Upper lobe of right lung (tissue), 1 donor: Measurements from ENCODE around the gene NEK10. TPM values are rescaled to one million over a fixed set of nuclear protein-coding genes. Genes with fewer than 3 reads are reported as not detected.
A peak's percentile ranks its signal among the peaks of the same experiment; 100 is the strongest.

Experiments used
- ATAC-seq: fragments of 200-7000 bp; cut with Tn5 transposase; one replicate; pipeline ENCODE4 v1.9.1; 2020; ENCODE audit warnings: mild to moderate bottlenecking, moderate library complexity
- DNase-seq: peaks from one replicate; pipeline ENCODE4 v3.0.0-alpha.2; 2020
- H3K27ac ChIP-seq: fragments of 200-600 bp; one replicate; pipeline ENCODE4 v1.8.0; 2022
- H3K27me3 ChIP-seq: fragments of 200-600 bp; one replicate; pipeline ENCODE4 v1.8.0; 2022; ENCODE audit warnings: mild to moderate bottlenecking
- H3K36me3 ChIP-seq: fragments of 200-600 bp; one replicate; pipeline ENCODE4 v1.8.0; 2022
- H3K4me1 ChIP-seq: fragments of 200-600 bp; one replicate; pipeline ENCODE4 v1.8.0; 2022
- H3K4me3 ChIP-seq: fragments of 200-600 bp; one replicate; pipeline ENCODE4 v1.8.0; 2022; ENCODE audit warnings: mild to moderate bottlenecking
- H3K9me3 ChIP-seq: fragments of 200-600 bp; one replicate; pipeline ENCODE4 v1.8.0; 2022
- CTCF ChIP-seq: fragments of 200-600 bp; IDR thresholded peaks from one replicate; pipeline ENCODE4 v1.8.0; 2022; ENCODE audit warnings: antibody characterized with exemption
- intact Hi-C: fragments of 100-400 bp; cut with DNase I; formaldehyde crosslinking; loops from one replicate; pipeline ENCODE4 v1.11.0; 2022
- total RNA-seq: library from RNA; stranded (reverse); fragmentation: NEBNext Ultra II Directional; extraction: Animal tissue kit (Norgen Biotek cat#: 25700); gene quantifications from one replicate; pipeline ENCODE4 v1.2.1, GENCODE V29; 2021
- donor health status: DM: no; HTN: yes; CAD: no; lungs with severe emphysema.

Gene NEK10
- total RNA-seq, 1 donor from 2014 or later = 0.49 TPM

DNA sequence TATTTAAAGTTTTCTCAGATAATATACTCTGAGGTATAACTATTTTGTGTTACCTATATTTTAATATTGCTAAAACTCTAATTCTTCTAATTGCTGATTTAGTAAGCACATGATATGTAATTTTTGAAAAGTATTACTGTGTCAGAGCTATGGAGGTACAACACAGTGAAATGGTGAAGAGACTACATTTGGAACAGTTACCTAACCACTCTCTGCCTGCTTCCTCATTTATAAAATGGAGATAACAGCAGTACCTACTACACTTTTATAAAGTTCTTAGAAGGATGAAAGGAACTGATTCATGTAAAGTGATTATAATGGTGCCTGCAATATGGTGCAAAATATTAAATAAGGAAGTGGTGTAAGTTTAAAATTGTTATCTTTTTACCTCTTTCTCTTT lies 16.3 kb upstream of the NEK10 start:
- Histone ChIP-seq H3K4me1 (no peaks in the 10 kb centered on the region), H3K4me3 (no peak overlapping the region), H3K36me3 (peaks cover 10% of the 10 kb centered on the region), H3K9me3 (no peaks in the 10 kb centered on the region), H3K27ac (no peak overlapping the region), H3K27me3 (no peaks in the 10 kb centered on the region)
- no peak for TF ChIP-seq CTCF
- intact Hi-C loops = no loop called here
- ATAC-seq (no peak), DNase-seq (no peak)

DNA sequence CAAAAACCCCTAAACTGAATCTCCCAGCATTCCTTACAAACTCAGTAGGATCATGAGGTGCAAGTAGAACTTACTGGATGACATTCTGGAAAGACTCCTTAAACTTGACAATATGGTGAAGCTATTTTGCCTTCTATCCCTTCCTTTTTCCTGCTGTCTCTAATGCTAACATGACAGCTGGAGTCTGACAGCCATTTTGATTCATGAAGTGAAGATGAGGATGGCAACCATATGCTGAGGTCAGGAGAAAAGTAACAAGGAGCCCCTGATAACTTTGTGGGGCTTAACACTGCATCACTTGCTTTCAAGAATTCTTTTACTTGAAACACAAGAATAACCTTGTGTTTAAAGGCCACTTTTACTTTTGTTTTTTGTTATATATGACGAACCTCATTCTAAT lies 15.0 kb upstream of the NEK10 start:
- peaks cover 10% of the 10 kb centered on the region for H3K36me3 ChIP-seq
- no peaks in the 10 kb centered on the region for H3K9me3 ChIP-seq
- H3K27me3 ChIP-seq = no peaks in the 10 kb centered on the region
- H3K4me1 ChIP-seq = no peaks in the 10 kb centered on the region
- intact Hi-C loops = no loop called here
- no peak for TF ChIP-seq CTCF
- no peak overlapping the region for H3K27ac ChIP-seq
- no peak for ATAC-seq
- DNase-seq = no peak
- no peak overlapping the region for H3K4me3 ChIP-seq

DNA sequence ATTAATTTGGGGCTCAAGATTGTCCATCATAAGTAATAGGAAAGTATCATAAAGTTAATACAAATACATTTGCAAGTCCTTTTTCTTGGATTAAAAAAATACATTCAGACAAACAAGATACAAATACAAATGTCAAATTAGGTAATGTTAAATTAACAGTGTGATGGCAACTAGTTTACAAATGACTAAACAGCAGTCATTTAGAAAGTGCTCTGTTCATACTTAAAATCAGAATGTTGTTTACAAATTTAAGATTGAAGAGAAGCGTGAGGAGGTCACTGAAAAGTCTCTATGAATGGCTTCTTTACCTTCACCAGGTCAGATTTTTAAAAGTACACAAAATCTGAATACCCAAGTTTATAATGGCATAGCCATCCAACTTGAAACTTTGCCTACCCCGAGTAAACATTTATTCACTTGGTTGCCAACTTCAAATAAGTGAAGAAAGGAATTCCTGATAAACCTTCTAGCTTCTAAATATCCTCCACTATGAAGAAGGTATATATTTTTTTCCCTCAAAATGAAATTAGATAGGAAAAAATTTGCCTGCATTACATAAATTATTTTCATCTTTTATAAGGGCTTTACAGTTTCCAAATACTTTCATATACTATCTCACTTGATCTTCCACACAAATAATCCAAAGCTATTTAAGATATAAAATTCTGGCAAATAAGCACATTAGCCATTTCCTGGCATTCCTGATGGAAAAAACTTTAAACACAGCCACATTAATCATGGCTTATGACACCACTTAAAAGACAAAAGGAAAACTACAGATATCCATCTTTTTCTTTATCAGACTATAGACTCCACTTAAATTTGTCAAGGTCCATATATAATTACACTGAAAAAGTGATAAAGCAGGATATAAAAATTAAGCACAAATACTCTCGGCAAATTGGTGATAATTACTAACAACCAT lies 11.5 kb upstream of the NEK10 start:
- Histone ChIP-seq H3K27ac (no peak overlapping the region), H3K27me3 (no peaks in the 10 kb centered on the region), H3K36me3 (peaks cover 10% of the 10 kb centered on the region), H3K4me3 (no peak overlapping the region), H3K4me1 (no peaks in the 10 kb centered on the region), H3K9me3 (no peaks in the 10 kb centered on the region)
- intact Hi-C loops = no loop called here
- no peak for TF ChIP-seq CTCF
- no peak for DNase-seq
- no peak for ATAC-seq

GRCh38 chr3:27378331-27378730 lies 9.1 kb upstream of the NEK10 start:
- no peak for TF ChIP-seq CTCF
- no peaks in the 10 kb centered on the region for H3K27me3 ChIP-seq
- intact Hi-C loops = no loop called here

GRCh38 chr3:27376109-27376772 lies 7.1 kb upstream of the NEK10 start:
- no peaks in the 10 kb centered on the region for H3K9me3 ChIP-seq
- H3K4me3 ChIP-seq = no peak overlapping the region
- no peak overlapping the region for H3K27ac ChIP-seq
- H3K36me3 ChIP-seq = no peaks in the 10 kb centered on the region
- peak; percentile 52 for ATAC-seq
- no peak for DNase-seq
- no peak for TF ChIP-seq CTCF
- H3K27me3 ChIP-seq = no peaks in the 10 kb centered on the region
- intact Hi-C loops = no loop called here
- H3K4me1 ChIP-seq = no peaks in the 10 kb centered on the region

More at GRCh38 chr3:27378331-27378730, 9.1 kb upstream of the NEK10 start:
- DNase-seq (no peak), ATAC-seq (no peak)
- Histone ChIP-seq H3K4me1 (no peaks in the 10 kb centered on the region), H3K36me3 (peaks cover 7% of the 10 kb centered on the region), H3K4me3 (no peak overlapping the region), H3K27ac (no peak overlapping the region), H3K9me3 (no peaks in the 10 kb centered on the region)
